Measurements from ENCODE around the gene GTF2IRD1.
"Not testable (repeated sequence)": the region's sequence is repeated elsewhere in the genome, so short reads cannot be mapped to it uniquely, and the experiment has no call there.

Gene GTF2IRD1

GRCh38 chr7:74428023-74428422 is 25.7 kb upstream of the GTF2IRD1 start:
- Histone ChIP-seq H3K36me3 (ENCODE audit: control insufficient read depth, insufficient read depth, low read length) (no peaks in the 10 kb centered on the region), H3K27me3 (replicated peaks; ENCODE audit: control insufficient read depth, insufficient read depth, low read length) (no peaks in the 10 kb centered on the region), H3K4me3 (replicated peaks; ENCODE audit: low read depth, low read length) (no peak overlapping the region)
- no peak for DNase-seq (ENCODE audit: extremely low read depth, insufficient read length)
- no peak for TF ChIP-seq CTCF (IDR thresholded peaks at IDR 0.05; ENCODE audit: insufficient read depth, low read length, poor library complexity, severe bottlenecking)

- Histone ChIP-seq H3K27me3 (replicated peaks; ENCODE audit: control insufficient read depth, insufficient read depth, low read length) (no peaks in the 10 kb centered on the region), H3K36me3 (ENCODE audit: control insufficient read depth, insufficient read depth, low read length) (no peaks in the 10 kb centered on the region), H3K4me3 (replicated peaks; ENCODE audit: low read depth, low read length) (no peak overlapping the region)
- TF ChIP-seq CTCF (IDR thresholded peaks at IDR 0.05; ENCODE audit: insufficient read depth, low read length, poor library complexity, severe bottlenecking), result no peak
- no peak for DNase-seq (ENCODE audit: extremely low read depth, insufficient read length)
Measured at GRCh38 chr7:74429153-74429747, 24.5 kb upstream of the GTF2IRD1 start.

- H3K4me3 ChIP-seq (replicated peaks; ENCODE audit: low read depth, low read length); H3K27me3 ChIP-seq (replicated peaks; ENCODE audit: control insufficient read depth, insufficient read depth, low read length); H3K36me3 ChIP-seq (ENCODE audit: control insufficient read depth, insufficient read depth, low read length); DNase-seq (ENCODE audit: extremely low read depth, insufficient read length): not testable (repeated sequence)
Measured at GRCh38 chr7:74430409-74430808, 23.3 kb upstream of the GTF2IRD1 start.

- H3K36me3 ChIP-seq (ENCODE audit: control insufficient read depth, insufficient read depth, low read length), result no peaks in the 10 kb centered on the region
- no peak for TF ChIP-seq CTCF (IDR thresholded peaks at IDR 0.05; ENCODE audit: insufficient read depth, low read length, poor library complexity, severe bottlenecking)
- no peak for DNase-seq (ENCODE audit: extremely low read depth, insufficient read length)
- H3K4me3 ChIP-seq (replicated peaks; ENCODE audit: low read depth, low read length), result no peak overlapping the region
- H3K27me3 ChIP-seq (replicated peaks; ENCODE audit: control insufficient read depth, insufficient read depth, low read length), result no peaks in the 10 kb centered on the region; the same call in 1 of the 2 replicates
Measured at GRCh38 chr7:74430961-74431466, 22.7 kb upstream of the GTF2IRD1 start.

GRCh38 chr7:74437291-74437571 is 16.5 kb upstream of the GTF2IRD1 start:
- not testable (repeated sequence) for H3K36me3 ChIP-seq (ENCODE audit: control insufficient read depth, insufficient read depth, low read length); H3K27me3 ChIP-seq (replicated peaks; ENCODE audit: control insufficient read depth, insufficient read depth, low read length); DNase-seq (ENCODE audit: extremely low read depth, insufficient read length); H3K4me3 ChIP-seq (replicated peaks; ENCODE audit: low read depth, low read length)

- H3K27me3 ChIP-seq (replicated peaks; ENCODE audit: control insufficient read depth, insufficient read depth, low read length), result no peaks in the 10 kb centered on the region; the same call in 1 of the 2 replicates
- no peak for TF ChIP-seq CTCF (IDR thresholded peaks at IDR 0.05; ENCODE audit: insufficient read depth, low read length, poor library complexity, severe bottlenecking)
- DNase-seq (ENCODE audit: extremely low read depth, insufficient read length), result no peak
- no peaks in the 10 kb centered on the region for H3K36me3 ChIP-seq (ENCODE audit: control insufficient read depth, insufficient read depth, low read length)
- H3K4me3 ChIP-seq (replicated peaks; ENCODE audit: low read depth, low read length), result no peak overlapping the region
Measured at GRCh38 chr7:74438327-74438726, 15.4 kb upstream of the GTF2IRD1 start.

- no peak for DNase-seq (ENCODE audit: extremely low read depth, insufficient read length)
Measured at GRCh38 chr7:74439541-74439940, 14.2 kb upstream of the GTF2IRD1 start.

GRCh38 chr7:74440143-74440542 is 13.6 kb upstream of the GTF2IRD1 start:
- H3K4me3 ChIP-seq (replicated peaks; ENCODE audit: low read depth, low read length); H3K36me3 ChIP-seq (ENCODE audit: control insufficient read depth, insufficient read depth, low read length); H3K27me3 ChIP-seq (replicated peaks; ENCODE audit: control insufficient read depth, insufficient read depth, low read length); DNase-seq (ENCODE audit: extremely low read depth, insufficient read length): not testable (repeated sequence)

More at GRCh38 chr7:74439541-74439940, 14.2 kb upstream of the GTF2IRD1 start:
- no peak for TF ChIP-seq CTCF (IDR thresholded peaks at IDR 0.05; ENCODE audit: insufficient read depth, low read length, poor library complexity, severe bottlenecking)
- Histone ChIP-seq H3K4me3 (replicated peaks; ENCODE audit: low read depth, low read length) (no peak overlapping the region), H3K27me3 (replicated peaks; ENCODE audit: control insufficient read depth, insufficient read depth, low read length) (no peaks in the 10 kb centered on the region; the same call in 1 of the 2 replicates), H3K36me3 (ENCODE audit: control insufficient read depth, insufficient read depth, low read length) (no peaks in the 10 kb centered on the region)
